NCI-H1048 (cell line): Measurements from ENCODE around the gene IFITM10.

Experiments
- DNase-seq: peaks from one replicate; lab custom pipeline; 2025; lab: John Stamatoyannopoulos, UW

Gene IFITM10

DNA sequence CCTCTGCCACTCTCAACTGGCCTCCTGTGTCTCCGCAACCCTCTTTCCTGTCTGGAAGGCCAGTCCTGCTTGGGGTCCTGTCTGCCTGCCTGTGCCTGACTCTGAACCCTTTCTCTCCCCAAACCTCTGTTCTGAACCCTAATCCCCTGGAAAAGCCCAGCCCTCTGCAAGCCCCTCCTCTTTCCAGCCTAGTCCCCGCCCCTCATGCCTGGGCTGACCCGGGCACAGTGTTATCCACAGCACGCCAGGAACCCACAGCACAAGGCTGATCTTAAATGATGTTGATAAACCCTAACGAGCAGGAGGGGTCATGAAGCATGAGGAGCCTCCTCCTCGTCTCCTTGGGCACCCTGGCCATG lies at the start of gene IFITM10:
Gene IFITM10 (minus strand): TSS at position 115 of the 359 bp plus-strand sequence. CDS start 153 bp downstream, outside the sequence.
- no peak for DNase-seq

DNA sequence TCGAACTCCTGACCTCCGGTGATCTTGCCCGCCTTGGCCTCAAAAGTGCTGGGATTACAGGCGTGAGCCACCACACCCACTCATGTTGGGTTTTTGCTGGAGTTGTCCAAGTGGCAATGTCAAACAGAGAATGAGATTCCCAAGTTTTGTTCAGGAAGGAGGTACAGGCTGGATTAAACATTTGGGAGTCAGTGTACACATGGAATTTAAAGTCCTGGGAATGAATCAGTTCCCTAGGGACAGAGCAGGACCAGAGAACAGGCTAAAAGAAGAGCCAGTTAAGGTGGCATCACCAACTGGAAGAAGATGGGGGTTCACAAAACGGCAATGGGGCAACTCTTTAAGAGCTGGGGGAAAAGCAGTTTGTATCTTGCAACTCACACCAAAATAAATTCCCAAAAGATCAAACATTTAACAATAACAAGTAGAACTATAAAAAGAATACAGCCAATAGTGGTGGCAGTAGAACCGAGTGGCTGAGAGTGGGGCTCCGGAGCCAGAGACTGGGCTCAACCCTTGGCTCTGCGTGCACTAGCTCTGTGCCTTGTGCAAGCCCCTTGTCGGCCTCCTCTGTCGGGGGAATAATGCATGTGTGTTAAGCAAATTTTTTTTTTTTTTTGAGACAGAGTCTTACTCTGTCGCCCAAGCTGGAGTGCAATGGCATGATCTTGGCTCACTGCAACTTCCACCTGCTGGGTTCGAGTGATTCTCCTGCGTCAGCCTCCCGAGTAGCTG lies 47.2 kb upstream of the IFITM10 start:
- no peak for DNase-seq

DNA sequence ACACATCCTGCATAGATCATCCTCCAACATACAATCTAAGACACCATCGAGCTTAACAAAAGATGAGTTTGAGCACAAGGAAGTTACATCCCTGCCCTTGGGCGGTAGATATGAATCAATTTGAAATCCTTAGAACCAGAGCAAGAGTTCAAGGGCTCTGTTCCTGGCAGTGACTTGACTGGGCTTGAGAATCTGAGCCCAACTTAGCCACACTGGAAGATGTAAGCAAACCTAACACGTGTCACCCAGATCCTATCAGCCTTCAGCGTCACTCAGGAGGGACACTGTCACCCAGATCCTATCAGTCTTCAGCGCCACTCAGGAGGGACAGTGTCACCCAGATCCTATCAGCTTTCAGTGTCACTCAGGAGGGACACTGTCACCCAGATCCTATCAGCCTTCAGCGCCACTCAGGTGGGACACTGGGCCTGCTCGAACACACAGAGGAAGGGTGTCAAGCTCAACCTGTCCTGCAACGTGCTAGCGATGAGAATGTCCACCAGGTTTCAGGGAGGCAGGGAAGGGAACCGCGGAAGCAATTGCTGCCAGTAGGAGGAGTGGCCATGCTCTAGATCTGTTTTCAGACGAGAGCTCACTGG lies 46.1 kb upstream of the IFITM10 start:
- no peak for DNase-seq

DNA sequence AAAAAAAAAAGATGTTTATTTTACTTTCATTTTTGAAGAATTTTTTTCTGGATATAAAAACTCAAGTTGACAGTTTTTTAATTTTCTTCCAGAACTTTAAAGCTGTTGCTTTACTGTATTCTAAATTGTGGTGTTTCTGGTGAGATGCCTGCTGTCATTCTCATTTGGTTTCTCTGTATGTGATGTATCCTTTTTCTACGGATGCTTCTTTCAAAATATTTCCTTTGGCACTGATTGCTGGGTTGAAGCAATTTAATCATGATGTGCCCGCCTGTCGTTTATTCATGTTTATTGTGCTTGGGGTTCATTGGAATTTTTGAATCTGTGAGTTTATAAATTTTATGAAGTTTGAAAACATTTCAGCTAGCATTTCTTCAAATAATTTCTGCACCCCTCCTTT lies 42.7 kb upstream of the IFITM10 start:
- no peak for DNase-seq

DNA sequence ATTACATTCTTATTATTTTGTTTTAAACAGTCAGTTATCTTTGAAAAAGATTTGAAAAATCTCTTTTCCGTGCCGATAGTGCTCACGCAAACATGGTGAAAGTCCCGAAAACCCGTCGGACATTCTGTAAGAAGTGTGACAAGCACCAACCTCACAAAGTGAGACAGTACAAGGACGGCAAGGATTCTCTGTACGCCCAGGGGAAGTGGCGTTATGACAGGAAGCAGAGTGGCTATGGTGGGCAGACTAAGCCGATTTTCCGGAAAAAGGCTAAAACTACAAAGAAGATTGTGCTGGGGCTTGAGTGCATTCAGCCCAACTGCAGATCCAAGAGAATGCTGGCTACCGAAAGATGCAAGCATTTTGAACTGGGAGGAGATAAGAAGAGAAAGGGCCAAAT lies 42.1 kb upstream of the IFITM10 start:
- DNase-seq = no peak

GRCh38 chr11:1791912-1792311 lies 41.5 kb upstream of the IFITM10 start:
- DNase-seq = no peak

- DNase-seq = no peak
Measured at GRCh38 chr11:1786466-1786865, 36.1 kb upstream of the IFITM10 start.

GRCh38 chr11:1785749-1786413 lies 35.5 kb upstream of the IFITM10 start:
- no peak for DNase-seq

- DNase-seq = no peak
Measured at GRCh38 chr11:1784761-1785650, 34.6 kb upstream of the IFITM10 start.

DNA sequence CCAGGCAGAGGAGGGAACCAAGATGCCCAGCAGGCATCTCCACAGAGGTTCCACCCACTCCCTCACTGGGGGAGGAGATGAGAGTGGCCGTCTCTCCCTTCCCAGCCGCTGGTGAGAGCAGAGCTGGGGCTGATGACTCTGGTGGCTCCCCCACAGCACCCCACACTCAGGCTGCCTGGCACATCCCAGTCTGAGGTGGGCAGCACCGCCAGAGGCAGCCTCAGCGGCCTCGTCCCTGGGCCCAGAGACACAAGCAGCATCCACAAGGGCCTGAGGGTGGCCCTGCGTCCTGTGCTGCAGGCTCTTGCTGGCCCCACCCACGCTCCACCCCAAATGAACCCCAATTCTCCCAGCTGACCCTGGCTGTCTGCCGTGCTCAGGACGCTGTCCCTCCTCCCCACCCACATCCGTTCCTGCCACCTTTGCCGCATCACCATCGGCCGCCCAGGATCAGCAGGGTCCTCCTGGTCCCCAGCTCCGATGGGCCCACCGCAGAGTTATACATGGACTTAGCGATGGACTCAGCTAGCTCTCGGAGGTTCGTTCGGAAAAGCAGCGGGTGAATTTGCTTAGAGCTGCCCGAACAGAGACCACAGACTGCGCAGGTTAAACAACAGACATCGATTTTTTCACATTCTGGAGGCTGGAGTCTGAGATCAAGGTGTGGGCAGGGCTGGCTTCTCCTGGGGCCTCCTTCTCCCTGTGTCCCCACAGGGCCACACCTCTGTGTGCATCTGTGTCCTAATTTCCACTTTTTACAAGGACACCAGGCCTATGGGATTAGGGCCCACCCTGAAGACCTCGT lies 33.5 kb upstream of the IFITM10 start:
- DNase-seq = no peak

- no peak for DNase-seq
Measured at GRCh38 chr11:1782831-1783724, 32.7 kb upstream of the IFITM10 start.

DNA sequence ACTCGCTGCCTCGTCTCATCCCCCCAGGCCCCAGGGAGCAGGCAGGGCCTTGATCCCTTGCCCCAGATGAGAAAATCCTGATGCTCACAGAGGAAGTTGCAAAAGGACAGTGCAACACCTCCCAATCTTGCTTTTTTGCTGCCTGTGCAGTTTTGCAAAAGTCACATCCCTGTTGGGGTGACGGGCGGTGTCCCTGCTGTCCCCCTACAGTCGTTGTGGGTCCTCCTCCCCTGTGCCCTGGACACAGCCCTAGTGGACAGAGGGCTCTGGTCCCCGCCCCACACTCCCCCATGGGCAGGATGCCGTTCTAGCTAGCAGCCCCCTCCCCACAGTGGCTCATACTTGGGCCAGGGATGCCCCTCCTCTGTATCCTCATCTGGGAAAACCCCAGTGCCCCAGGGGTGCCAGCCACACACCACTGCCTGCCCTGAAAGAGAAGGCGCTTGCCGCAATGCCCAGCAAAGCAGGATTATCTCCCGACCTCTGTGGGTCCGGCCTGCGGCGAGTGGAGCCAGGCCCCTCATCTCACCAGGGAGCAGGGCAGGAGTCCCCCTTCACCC lies 31.7 kb upstream of the IFITM10 start:
- DNase-seq = no peak

- no peak for DNase-seq
Measured at GRCh38 chr11:1781593-1781975, 31.2 kb upstream of the IFITM10 start.

DNA sequence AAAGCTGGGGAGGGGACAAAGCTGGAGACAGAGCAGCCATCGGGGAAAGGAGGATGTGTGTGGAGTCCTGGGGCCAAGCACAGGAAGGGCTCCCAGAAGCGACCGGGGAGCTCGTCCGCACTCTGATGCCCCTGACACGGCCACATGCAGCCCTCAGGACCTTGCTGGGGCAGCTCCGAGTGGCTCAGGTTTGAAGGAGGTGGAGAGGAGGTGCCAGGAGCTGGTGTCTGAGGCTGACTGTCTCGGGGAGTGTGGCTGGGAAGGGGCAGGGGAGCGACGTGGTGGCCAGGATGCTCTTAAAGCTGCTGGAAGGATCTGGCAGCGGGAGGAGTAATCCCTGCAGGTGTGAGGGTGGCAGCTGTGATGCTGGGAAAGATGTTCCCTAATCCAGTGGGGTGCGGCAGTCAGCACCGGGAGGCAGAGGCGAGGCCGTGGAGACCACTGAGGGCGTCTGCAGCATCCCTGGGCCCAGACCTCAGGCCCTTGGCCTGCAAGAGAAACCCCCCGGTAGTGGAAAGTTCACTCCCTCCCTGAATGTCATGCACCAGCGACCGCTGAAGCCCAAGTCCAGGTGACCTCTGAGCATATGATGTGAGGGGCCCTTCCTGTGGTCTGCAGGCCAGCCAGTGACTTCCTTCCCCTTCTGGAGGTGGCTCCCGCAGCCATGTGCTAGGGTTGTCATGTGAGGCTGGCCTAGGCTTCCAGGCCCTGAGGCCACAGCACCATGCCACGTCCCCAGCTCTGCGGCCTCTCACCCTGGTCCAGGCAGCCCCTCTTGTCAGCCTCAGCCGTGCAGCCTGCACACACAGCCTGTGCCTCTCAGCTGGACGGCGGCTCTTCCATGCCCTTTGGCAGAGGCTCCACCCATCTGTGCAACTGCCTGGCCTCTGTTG lies 30.6 kb upstream of the IFITM10 start:
- no peak for DNase-seq

GRCh38 chr11:1779806-1780699 lies 29.7 kb upstream of the IFITM10 start:
- DNase-seq = no peak

GRCh38 chr11:1779034-1779805 lies 28.8 kb upstream of the IFITM10 start:
- DNase-seq = no peak
